ENCODE measurements around the gene IKZF2. TPM values are rescaled to one million over a fixed set of nuclear protein-coding genes. Genes with fewer than 3 reads are reported as not detected.

The IKZF2 gene
- total and polyA plus RNA-seq, 7 donors = 0.29 to 11.6 (median 3.2) TPM

DNA sequence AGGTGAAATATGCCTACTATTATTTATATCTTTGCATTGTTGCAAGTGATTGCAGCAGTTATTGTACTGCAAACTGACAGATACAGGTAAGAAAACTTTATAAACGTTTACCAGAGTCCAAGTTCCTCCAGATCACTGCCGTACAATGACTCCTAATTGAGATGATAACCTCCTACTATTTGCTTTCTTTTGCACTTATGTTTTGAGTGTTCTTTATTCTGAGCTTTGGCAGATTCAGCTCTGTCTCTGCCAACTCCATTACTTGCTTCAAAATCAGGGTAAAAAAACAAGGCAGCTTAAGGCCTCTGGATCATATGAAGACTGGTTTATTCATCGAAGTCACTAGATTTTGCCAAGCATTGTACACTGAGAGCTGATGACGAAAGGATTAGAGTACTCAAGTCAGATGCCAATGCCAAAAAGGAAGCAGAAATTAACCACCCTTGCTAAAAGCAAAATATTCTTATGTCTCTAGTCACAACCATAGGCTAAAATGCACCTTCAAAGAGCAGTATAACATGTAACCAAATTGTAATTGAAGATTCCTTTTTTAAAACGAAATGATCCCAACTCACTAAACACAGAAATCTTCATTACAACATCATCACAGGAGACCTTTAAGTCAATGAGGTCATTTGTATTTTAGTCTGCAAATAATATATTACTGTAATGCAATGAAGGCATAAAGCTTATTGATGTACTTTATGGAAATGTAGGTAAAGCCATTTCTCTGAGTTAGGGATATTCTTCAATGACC is 10.5 kb upstream of the IKZF2 start:
- no peak for ATAC-seq
- TF ChIP-seq, protein P1, sequence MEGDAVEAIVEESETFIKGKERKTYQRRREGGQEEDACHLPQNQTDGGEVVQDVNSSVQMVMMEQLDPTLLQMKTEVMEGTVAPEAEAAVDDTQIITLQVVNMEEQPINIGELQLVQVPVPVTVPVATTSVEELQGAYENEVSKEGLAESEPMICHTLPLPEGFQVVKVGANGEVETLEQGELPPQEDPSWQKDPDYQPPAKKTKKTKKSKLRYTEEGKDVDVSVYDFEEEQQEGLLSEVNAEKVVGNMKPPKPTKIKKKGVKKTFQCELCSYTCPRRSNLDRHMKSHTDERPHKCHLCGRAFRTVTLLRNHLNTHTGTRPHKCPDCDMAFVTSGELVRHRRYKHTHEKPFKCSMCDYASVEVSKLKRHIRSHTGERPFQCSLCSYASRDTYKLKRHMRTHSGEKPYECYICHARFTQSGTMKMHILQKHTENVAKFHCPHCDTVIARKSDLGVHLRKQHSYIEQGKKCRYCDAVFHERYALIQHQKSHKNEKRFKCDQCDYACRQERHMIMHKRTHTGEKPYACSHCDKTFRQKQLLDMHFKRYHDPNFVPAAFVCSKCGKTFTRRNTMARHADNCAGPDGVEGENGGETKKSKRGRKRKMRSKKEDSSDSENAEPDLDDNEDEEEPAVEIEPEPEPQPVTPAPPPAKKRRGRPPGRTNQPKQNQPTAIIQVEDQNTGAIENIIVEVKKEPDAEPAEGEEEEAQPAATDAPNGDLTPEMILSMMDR (IDR thresholded peaks at IDR 0.05) = no peak
- Histone ChIP-seq H3K27me3 (ENCODE audit: insufficient read depth in 3 of 3, low read length in 2 of 3) (no peaks in the 10 kb centered on the region), H3K4me3 (no peak overlapping the region), H3K27ac (no peak overlapping the region), H3K4me1 (peaks cover 4% of the 10 kb centered on the region), H3K36me3 (ENCODE audit: insufficient read depth in 1 of 2, low read depth in 1 of 2) (no peaks in the 10 kb centered on the region), H3K9me3 (no peaks in the 10 kb centered on the region)
- intact Hi-C loops (cut with DNase I) = no loop called here
- DNase-seq = no peak
- 28 to 47% (median 38%) methylated on average over 5 of the region's 5 CpGs for WGBS, 3 donors

DNA sequence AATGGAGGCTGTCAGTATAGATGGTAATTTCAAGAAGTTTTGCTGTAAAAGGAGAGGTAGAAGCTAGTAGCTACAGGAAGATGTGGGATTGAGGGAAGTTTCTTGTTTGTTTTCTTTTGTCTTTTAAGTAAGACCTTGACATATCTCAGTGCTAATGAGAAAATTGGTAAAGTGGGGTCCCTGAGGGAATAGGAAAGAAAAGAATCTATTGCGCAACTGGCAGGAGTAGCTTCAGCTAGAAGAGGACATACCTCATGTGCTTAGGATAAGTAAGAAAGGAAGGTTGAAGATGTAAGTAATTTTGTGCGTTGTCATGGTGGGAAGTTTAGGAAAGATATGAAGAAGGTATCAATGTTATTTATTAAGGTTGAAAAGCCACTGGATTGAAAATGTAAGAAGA is 8.4 kb upstream of the IKZF2 start:
- Histone ChIP-seq H3K36me3 (ENCODE audit: insufficient read depth in 1 of 2, low read depth in 1 of 2) (no peaks in the 10 kb centered on the region), H3K9me3 (no peaks in the 10 kb centered on the region), H3K27ac (no peak overlapping the region), H3K4me1 (no peaks in the 10 kb centered on the region), H3K27me3 (ENCODE audit: insufficient read depth in 3 of 3, low read length in 2 of 3) (no peaks in the 10 kb centered on the region), H3K4me3 (no peak overlapping the region)
- intact Hi-C loops (cut with DNase I) = loop anchor here (5.0 to 10.0 kb wide), 2 partner anchors 155 to 477 kb away; no protein-coding TSS in a partner anchor
- TF ChIP-seq, protein P1 (IDR thresholded peaks at IDR 0.05) = no peak
- DNase-seq (no peak), ATAC-seq (no peak)
- WGBS, 3 donors = 94 to 99% (median 94%) methylated on average over 2 of the region's 2 CpGs

DNA sequence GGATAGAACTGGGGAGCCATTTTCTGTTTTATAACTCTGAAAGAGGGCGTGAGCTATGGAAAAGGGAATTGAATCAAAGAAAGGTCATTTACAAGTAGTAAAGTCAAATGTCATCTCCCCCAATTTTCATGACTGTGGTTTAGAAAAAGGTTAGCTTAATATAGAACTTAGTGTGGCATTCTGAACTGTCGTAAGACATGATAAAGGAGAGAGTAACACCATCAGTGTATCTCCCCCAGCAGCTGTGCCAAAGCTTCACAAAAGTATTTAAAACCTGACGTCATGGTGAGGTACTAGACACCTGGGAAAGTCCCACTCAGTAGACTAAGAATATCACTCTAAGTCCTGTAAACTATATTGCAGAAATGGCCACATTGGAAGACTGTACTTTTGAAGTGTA is 5.8 kb upstream of the IKZF2 start:
- ATAC-seq (no peak), DNase-seq (no peak)
- intact Hi-C loops (cut with DNase I) = loop anchor here (5.0 to 10.0 kb wide), 2 partner anchors 152 to 475 kb away; no protein-coding TSS in a partner anchor
- H3K9me3 ChIP-seq = no peaks in the 10 kb centered on the region
- no peaks in the 10 kb centered on the region for H3K27me3 ChIP-seq (ENCODE audit: insufficient read depth in 3 of 3, low read length in 2 of 3)
- TF ChIP-seq, protein P1 (IDR thresholded peaks at IDR 0.05) = no peak
- no peak overlapping the region for H3K27ac ChIP-seq
- H3K4me3 ChIP-seq = no peak overlapping the region
- peaks cover 13% of the 10 kb centered on the region for H3K4me1 ChIP-seq
- H3K36me3 ChIP-seq (ENCODE audit: insufficient read depth in 1 of 2, low read depth in 1 of 2) = no peaks in the 10 kb centered on the region
- 52 to 70% (median 53%) methylated on average over 3 of the region's 3 CpGs for WGBS, 3 donors

DNA sequence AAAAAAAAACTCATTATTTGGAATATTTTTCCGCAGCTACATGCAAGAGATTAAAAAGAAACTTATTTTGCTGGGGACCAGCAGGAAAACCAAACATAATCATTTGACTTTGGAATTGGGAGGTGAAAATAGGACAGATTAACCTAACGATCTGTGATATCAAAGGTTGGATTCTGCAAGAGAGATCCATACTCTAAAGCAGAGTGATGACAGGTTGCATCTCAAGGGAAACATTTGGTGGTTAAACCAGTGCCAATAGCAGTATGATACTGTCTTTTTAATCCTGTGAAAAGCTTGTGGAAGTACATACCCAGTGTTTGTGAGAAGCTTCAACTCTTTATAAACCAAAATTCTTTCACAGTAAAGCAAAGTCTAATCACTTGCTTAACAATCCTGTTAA is 5.3 kb upstream of the IKZF2 start:
- Histone ChIP-seq H3K27ac (no peak overlapping the region), H3K4me3 (no peak overlapping the region), H3K4me1 (peaks cover 13% of the 10 kb centered on the region), H3K27me3 (ENCODE audit: insufficient read depth in 3 of 3, low read length in 2 of 3) (no peaks in the 10 kb centered on the region), H3K9me3 (no peaks in the 10 kb centered on the region), H3K36me3 (ENCODE audit: insufficient read depth in 1 of 2, low read depth in 1 of 2) (no peaks in the 10 kb centered on the region)
- no peak for ATAC-seq
- TF ChIP-seq, protein P1 (IDR thresholded peaks at IDR 0.05) = no peak
- 64 to 78% (median 68%) methylated on average over 2 of the region's 2 CpGs for WGBS, 3 donors
- no peak for DNase-seq
- intact Hi-C loops (cut with DNase I) = loop anchor here (5.0 to 10.0 kb wide), 2 partner anchors 152 to 474 kb away; no protein-coding TSS in a partner anchor

All from psoas muscle (tissue), 8 donors.